Brain microvascular endothelial cell (primary cell): ENCODE data around the gene DPP7.
A peak's percentile ranks its signal among the peaks of the same experiment; 100 is the strongest.

Source experiments
- DNase-seq: peaks from one replicate; pipeline ENCODE4 v3.0.0-alpha.2; 2020
- H3K27ac ChIP-seq: fragments of 250-450 bp; sonication (Bioruptor Pico); 2 replicates; pipeline ENCODE4 v1.5.1; 2020; ENCODE audit warnings: mild to moderate bottlenecking, moderate library complexity
- H3K27me3 ChIP-seq: fragments of 250-450 bp; sonication (Bioruptor Pico); replicated peaks from 2 replicates; pipeline ENCODE4 v1.5.1; 2020; ENCODE audit warnings: mild to moderate bottlenecking
- H3K36me3 ChIP-seq: fragments of 250-450 bp; sonication (Bioruptor Pico); replicated peaks from 2 replicates; pipeline ENCODE4 v1.5.1; 2020; ENCODE audit warnings: mild to moderate bottlenecking
- H3K4me3 ChIP-seq: 2 replicates; pipeline ENCODE4 v1.5.1; 2011; ENCODE audit warnings: low read depth, mild to moderate bottlenecking, control low read depth, low read length, moderate library complexity
- CTCF ChIP-seq: IDR thresholded peaks from 2 replicates; pipeline ENCODE4 v1.5.1; 2011; ENCODE audit warnings: low read depth, mild to moderate bottlenecking, moderate library complexity, low read length, control low read depth, inconsistent platforms; ENCODE audit errors: missing control alignments
- in situ Hi-C: cut with HindIII; loops from 2 replicates; pipeline ENCODE4 v1.10.0; 2017; ENCODE audit warnings: low sequenced_read_pairs, low pct_ligation_motif_present

The DPP7 gene

GRCh38 chr9:137096785-137097546, 17.6 kb downstream of the DPP7 start:
- no peak overlapping the region for H3K4me3 ChIP-seq
- H3K27me3 ChIP-seq, result no peaks in the 10 kb centered on the region
- no peak for TF ChIP-seq CTCF
- peaks cover 44% of the 10 kb centered on the region for H3K36me3 ChIP-seq
- DNase-seq, result no peak
- no peak overlapping the region for H3K27ac ChIP-seq
- in situ Hi-C loops, result no loop called here

GRCh38 chr9:137095664-137096517, 18.6 kb downstream of the DPP7 start:
- in situ Hi-C loops, result no loop called here
- peak; percentile 32 for TF ChIP-seq CTCF
- Histone ChIP-seq H3K27me3 (no peaks in the 10 kb centered on the region), H3K4me3 (no peak overlapping the region), H3K27ac (no peak overlapping the region), H3K36me3 (peaks cover 36% of the 10 kb centered on the region)
- no peak for DNase-seq

GRCh38 chr9:137089232-137089947, 25.1 kb downstream of the DPP7 start:
- no peaks in the 10 kb centered on the region for H3K27me3 ChIP-seq
- H3K27ac ChIP-seq, result no peak overlapping the region
- H3K4me3 ChIP-seq, result no peak overlapping the region
- peaks cover 5% of the 10 kb centered on the region for H3K36me3 ChIP-seq
- no peak for TF ChIP-seq CTCF
- no peak for DNase-seq
- in situ Hi-C loops, result no loop called here

GRCh38 chr9:137088121-137088520, 26.4 kb downstream of the DPP7 start:
- in situ Hi-C loops, result no loop called here
- no peak for TF ChIP-seq CTCF
- no peak overlapping the region for H3K4me3 ChIP-seq
- no peaks in the 10 kb centered on the region for H3K27me3 ChIP-seq
- H3K27ac ChIP-seq, result no peak overlapping the region
- H3K36me3 ChIP-seq, result peaks cover 5% of the 10 kb centered on the region
- no peak for DNase-seq

- in situ Hi-C loops, result no loop called here
- H3K4me3 ChIP-seq, result peak overlapping the region; percentile 73
- no peak for TF ChIP-seq CTCF
- no peaks in the 10 kb centered on the region for H3K27me3 ChIP-seq
- H3K27ac ChIP-seq, result peak overlapping the region; percentile 81
- H3K36me3 ChIP-seq, result peaks cover 3% of the 10 kb centered on the region
- no peak for DNase-seq
These were observed 27.1 kb downstream of the DPP7 start for GRCh38 chr9:137087409-137087925.
